ENCODE measurements around the gene NPB.
A peak's percentile ranks its signal among the peaks of the same experiment; 100 is the strongest.

The NPB gene

DNA sequence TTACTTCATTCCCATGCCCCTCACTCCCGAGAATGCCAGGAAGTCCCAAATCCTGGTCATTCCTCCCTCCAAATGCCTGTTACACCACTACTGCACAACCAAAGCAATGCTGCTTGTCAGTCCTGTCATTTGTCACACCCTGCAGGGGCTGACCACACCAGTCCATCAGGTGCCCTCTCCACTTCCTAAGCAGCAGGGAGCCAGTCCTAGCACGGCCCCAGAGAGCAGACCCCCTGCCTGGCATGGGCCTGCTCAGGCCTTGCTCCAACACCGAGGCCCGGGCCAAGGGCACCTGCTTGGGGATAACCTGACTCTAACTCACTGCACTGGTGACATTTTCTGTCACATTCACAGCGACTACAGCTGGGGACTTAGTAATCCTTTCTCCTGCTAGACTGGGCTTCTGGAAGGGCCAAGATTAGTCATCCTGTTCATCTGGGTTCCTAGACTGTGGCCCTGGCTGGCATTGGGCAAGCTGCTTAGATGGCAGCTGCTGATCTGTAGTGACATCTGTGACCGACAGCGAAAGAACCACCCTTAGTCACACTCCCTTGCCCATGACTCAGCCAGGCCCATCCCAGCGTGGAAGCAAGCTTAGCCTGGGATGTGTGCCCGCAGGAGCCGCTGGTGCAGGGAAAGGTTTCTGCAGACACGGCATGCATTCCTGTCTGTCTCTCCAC, 16.0 kb upstream of the NPB start:
- H3K4me3 ChIP-seq (ENCODE audit: low read length), result no peak overlapping the region
- peaks cover 14% of the 10 kb centered on the region for H3F3A ChIP-seq (ENCODE audit: control insufficient read depth, insufficient read depth)
- no peak for TF ChIP-seq EZH2phosphoT487 (IDR thresholded peaks at IDR 0.05; ENCODE audit: borderline replicate concordance, low read length)
- TF ChIP-seq CTCF (IDR thresholded peaks at IDR 0.05; ENCODE audit: low read depth, low read length, poor library complexity, severe bottlenecking), result no peak
- H3K27ac ChIP-seq (ENCODE audit: low read depth, low read length), result no peak overlapping the region
- H3K79me2 ChIP-seq (ENCODE audit: control insufficient read depth, low read length), result peaks cover 74% of the 10 kb centered on the region
- H3K27me3 ChIP-seq (ENCODE audit: control insufficient read depth, low read length), result no peaks in the 10 kb centered on the region
- peaks cover 91% of the 10 kb centered on the region for H3K36me3 ChIP-seq (ENCODE audit: control insufficient read depth, low read length)
- H3K9me2 ChIP-seq (replicated peaks; ENCODE audit: control insufficient read depth, low read length), result no peaks in the 10 kb centered on the region
- H3K4me1 ChIP-seq (ENCODE audit: control insufficient read depth, low read length), result peaks cover 16% of the 10 kb centered on the region
- H3K4me2 ChIP-seq (ENCODE audit: low read length), result no peak overlapping the region
- H3K9me3 ChIP-seq (ENCODE audit: control insufficient read depth, insufficient read depth, low read length), result no peaks in the 10 kb centered on the region
- peaks cover 9% of the 10 kb centered on the region for H4K20me1 ChIP-seq (ENCODE audit: control insufficient read depth, insufficient read depth, low read depth, low read length)

GRCh38 chr17:81888105-81888987, 13.7 kb upstream of the NPB start:
- Histone ChIP-seq H4K20me1 (ENCODE audit: control insufficient read depth, insufficient read depth, low read depth, low read length) (peaks cover 9% of the 10 kb centered on the region), H3K36me3 (ENCODE audit: control insufficient read depth, low read length) (peaks cover 79% of the 10 kb centered on the region), H3K4me2 (ENCODE audit: low read length) (0 out of 2 replicates have a peak overlapping the region, but pooled peaks have one; percentile 93)

GRCh38 chr17:81888988-81889595, 12.9 kb upstream of the NPB start:
- TF ChIP-seq EZH2phosphoT487 (IDR thresholded peaks at IDR 0.05; ENCODE audit: borderline replicate concordance, low read length) (no peak), CTCF (IDR thresholded peaks at IDR 0.05; ENCODE audit: low read depth, low read length, poor library complexity, severe bottlenecking) (no peak)
- H3K9me3 ChIP-seq (ENCODE audit: control insufficient read depth, insufficient read depth, low read length), result no peaks in the 10 kb centered on the region
- peaks cover 78% of the 10 kb centered on the region for H3K36me3 ChIP-seq (ENCODE audit: control insufficient read depth, low read length)
- peak overlapping the region; percentile 93 for H3K4me2 ChIP-seq (ENCODE audit: low read length)
- no peaks in the 10 kb centered on the region for H3K27me3 ChIP-seq (ENCODE audit: control insufficient read depth, low read length)
- H3F3A ChIP-seq (ENCODE audit: control insufficient read depth, insufficient read depth), result peaks cover 16% of the 10 kb centered on the region
- H4K20me1 ChIP-seq (ENCODE audit: control insufficient read depth, insufficient read depth, low read depth, low read length), result peaks cover 9% of the 10 kb centered on the region
- H3K27ac ChIP-seq (ENCODE audit: low read depth, low read length), result no peak overlapping the region
- H3K9me2 ChIP-seq (replicated peaks; ENCODE audit: control insufficient read depth, low read length), result no peaks in the 10 kb centered on the region
- no peak overlapping the region for H3K4me3 ChIP-seq (ENCODE audit: low read length)
- peaks cover 33% of the 10 kb centered on the region for H3K4me1 ChIP-seq (ENCODE audit: control insufficient read depth, low read length)
- H3K79me2 ChIP-seq (ENCODE audit: control insufficient read depth, low read length), result peaks cover 92% of the 10 kb centered on the region

More at GRCh38 chr17:81888105-81888987, 13.7 kb upstream of the NPB start:
- Histone ChIP-seq H3K9me3 (ENCODE audit: control insufficient read depth, insufficient read depth, low read length) (no peaks in the 10 kb centered on the region), H3F3A (ENCODE audit: control insufficient read depth, insufficient read depth) (peaks cover 15% of the 10 kb centered on the region), H3K27ac (ENCODE audit: low read depth, low read length) (no peak overlapping the region), H3K79me2 (ENCODE audit: control insufficient read depth, low read length) (peaks cover 88% of the 10 kb centered on the region), H3K4me3 (ENCODE audit: low read length) (no peak overlapping the region), H3K9me2 (replicated peaks; ENCODE audit: control insufficient read depth, low read length) (no peaks in the 10 kb centered on the region), H3K4me1 (ENCODE audit: control insufficient read depth, low read length) (peaks cover 26% of the 10 kb centered on the region), H3K27me3 (ENCODE audit: control insufficient read depth, low read length) (no peaks in the 10 kb centered on the region)
- TF ChIP-seq EZH2phosphoT487 (IDR thresholded peaks at IDR 0.05; ENCODE audit: borderline replicate concordance, low read length) (no peak), CTCF (IDR thresholded peaks at IDR 0.05; ENCODE audit: low read depth, low read length, poor library complexity, severe bottlenecking) (no peak)

All from DOHH2 (cell line).